Measurements from ENCODE around the gene OR5K4. TPM values are rescaled to one million over a fixed set of nuclear protein-coding genes. Genes with fewer than 3 reads are reported as not detected.

The OR5K4 gene
- total RNA-seq, 3 donors from 2014 or later (not counting 1 experiment from before 2014, with no cell fraction given): not detected

- no peaks in the 10 kb centered on the region for H3K4me1 Mint-ChIP-seq
- intact Hi-C loops (cut with micrococcal nuclease): no loop called here
- no peaks in the 10 kb centered on the region for H3K36me3 ChIP-seq (ENCODE audit: control insufficient read depth, insufficient read depth, low read length)
- no peak overlapping the region for H3K27ac ChIP-seq (ENCODE audit: low read length)
- no peak for DNase-seq
- peaks cover 0 to 5% of the 10 kb centered on the region in 2 donors for H3K27me3 Mint-ChIP-seq (ENCODE audit: low read depth in 2 of 2)
- H3K4me3 ChIP-seq (ENCODE audit: low read length): no peak overlapping the region
- H3K9me3 Mint-ChIP-seq: peaks cover 5 to 10% of the 10 kb centered on the region in 2 donors
- H3K36me3 Mint-ChIP-seq: peaks cover 20% of the 10 kb centered on the region
- no peak for TF ChIP-seq CTCF (IDR thresholded peaks at IDR 0.05)
- no peak for ATAC-seq
- H3K4me1 ChIP-seq (ENCODE audit: control insufficient read depth, insufficient read depth, low read length): peaks cover 6% of the 10 kb centered on the region
- H3K27me3 ChIP-seq (ENCODE audit: control insufficient read depth, insufficient read depth, low read length): peaks cover 2% of the 10 kb centered on the region
- no peak overlapping the region for H3K4me3 Mint-ChIP-seq
- no peak overlapping the region for H3K27ac Mint-ChIP-seq
- peaks cover 7% of the 10 kb centered on the region for H3K9me3 ChIP-seq (ENCODE audit: control insufficient read depth, insufficient read depth, low read length)
Measured at GRCh38 chr3:98398513-98398912, 44.9 kb downstream of the OR5K4 start.

- no peak for TF ChIP-seq CTCF (IDR thresholded peaks at IDR 0.05)
- no peaks in the 10 kb centered on the region for H3K27me3 ChIP-seq (ENCODE audit: control insufficient read depth, insufficient read depth, low read length)
Measured at GRCh38 chr3:98402507-98402906, 48.9 kb downstream of the OR5K4 start.

GRCh38 chr3:98404010-98404409 lies 50.4 kb downstream of the OR5K4 start:
- no peaks in the 10 kb centered on the region for H3K36me3 ChIP-seq (ENCODE audit: control insufficient read depth, insufficient read depth, low read length)
- peaks cover 6% of the 10 kb centered on the region for H3K4me1 ChIP-seq (ENCODE audit: control insufficient read depth, insufficient read depth, low read length)
- intact Hi-C loops (cut with micrococcal nuclease): no loop called here
- no peak for TF ChIP-seq CTCF (IDR thresholded peaks at IDR 0.05)
- no peaks in the 10 kb centered on the region for H3K27me3 ChIP-seq (ENCODE audit: control insufficient read depth, insufficient read depth, low read length)
- DNase-seq (no peak), ATAC-seq (no peak)
- no peak overlapping the region for H3K27ac ChIP-seq (ENCODE audit: low read length)
- Mint-ChIP-seq H3K27ac (no peak overlapping the region), H3K4me3 (no peak overlapping the region), H3K27me3 (ENCODE audit: low read depth in 2 of 2) (peaks cover 0 to 6% of the 10 kb centered on the region in 2 donors), H3K36me3 (peaks cover 35% of the 10 kb centered on the region), H3K4me1 (no peaks in the 10 kb centered on the region), H3K9me3 (peaks cover 9 to 29% of the 10 kb centered on the region in 2 donors)
- no peak overlapping the region for H3K4me3 ChIP-seq (ENCODE audit: low read length)
- peaks cover 11% of the 10 kb centered on the region for H3K9me3 ChIP-seq (ENCODE audit: control insufficient read depth, insufficient read depth, low read length)

More at GRCh38 chr3:98402507-98402906, 48.9 kb downstream of the OR5K4 start:
- Mint-ChIP-seq H3K27me3 (ENCODE audit: low read depth in 2 of 2) (peaks cover 0 to 6% of the 10 kb centered on the region in 2 donors), H3K4me1 (no peaks in the 10 kb centered on the region), H3K9me3 (peaks cover 8 to 29% of the 10 kb centered on the region in 2 donors), H3K4me3 (no peak overlapping the region), H3K27ac (no peak overlapping the region), H3K36me3 (peaks cover 45% of the 10 kb centered on the region)
- no peaks in the 10 kb centered on the region for H3K36me3 ChIP-seq (ENCODE audit: control insufficient read depth, insufficient read depth, low read length)
- peaks cover 6% of the 10 kb centered on the region for H3K4me1 ChIP-seq (ENCODE audit: control insufficient read depth, insufficient read depth, low read length)
- peaks cover 11% of the 10 kb centered on the region for H3K9me3 ChIP-seq (ENCODE audit: control insufficient read depth, insufficient read depth, low read length)
- no peak overlapping the region for H3K4me3 ChIP-seq (ENCODE audit: low read length)
- DNase-seq (no peak), ATAC-seq (no peak)
- intact Hi-C loops (cut with micrococcal nuclease): no loop called here
- WGBS (ENCODE audit: insufficient coverage): 74% methylated on average over 1 of the region's 1 CpG
- no peak overlapping the region for H3K27ac ChIP-seq (ENCODE audit: low read length)

Other genes with a start within 250 kb of the OR5K4 start
- gene OR5H1, start 223.1 kb upstream of the OR5K4 start, total RNA-seq: not detected
- not detected for gene OR5H14, start 206.4 kb upstream of the OR5K4 start, total RNA-seq
- gene OR5H15, start 187.2 kb upstream of the OR5K4 start, total RNA-seq: not detected
- gene OR5H6, start 89.6 kb upstream of the OR5K4 start, total RNA-seq: not detected
- gene OR5H2, start 71.3 kb upstream of the OR5K4 start, total RNA-seq: not detected
- not detected for gene OR5K3, start 36.8 kb downstream of the OR5K4 start, total RNA-seq
- gene OR5K1, start 109.3 kb downstream of the OR5K4 start, total RNA-seq: not detected
- gene OR5K2, start 143.8 kb downstream of the OR5K4 start, total RNA-seq: not detected
- 100 to 1,000 TPM; 175 to 220 (median 219) TPM for gene CLDND1, start 169.0 kb downstream of the OR5K4 start, total RNA-seq
- gene GPR15, start 178.1 kb downstream of the OR5K4 start, total RNA-seq: 10 to 100 TPM in 1 of 3 donors, 1 to 10 TPM in 1, under 1 TPM in 1; 0.97 to 32.8 (median 1.5) TPM
- 10 to 100 TPM in 2 of 3 donors, 1 to 10 TPM in 1; 7.6 to 12.7 (median 12.2) TPM for gene CPOX, start 239.8 kb downstream of the OR5K4 start, total RNA-seq